Activated CD8-positive, alpha-beta T cell treated with anti-CD3 and anti-CD28 coated beads, Interleukin-2, amount 10 ng/mL, durations not matched to agents 7 days and 5 days (primary cell): Measurements from ENCODE around the gene PMCH. TPM values are rescaled to one million over a fixed set of nuclear protein-coding genes. Genes with fewer than 3 reads are reported as not detected.

ENCODE experiments used
- total RNA-seq, 2 experiments: library from RNA; stranded (reverse); gene quantifications; one replicate each; pipeline ENCODE4 v1.2.3, GENCODE V29; 2021

Gene PMCH
- total RNA-seq, 2 experiments from 2014 or later: not detected

Other genes with a start within 250 kb of the PMCH start
- gene WASHC3, start 135.8 kb downstream of the PMCH start, total RNA-seq: 10 to 100 TPM; 49.5 to 50.9 TPM
- 10 to 100 TPM; 66.4 to 70.2 TPM for gene NUP37, start 77.7 kb downstream of the PMCH start, total RNA-seq
- 10 to 100 TPM; 32.2 to 35.9 TPM for gene PARPBP, start 77.7 kb downstream of the PMCH start, total RNA-seq